KBM-7 (cell line): ENCODE results near the gene CD99L2.

Source experiments
- DNase-seq: peaks from one replicate; pipeline ENCODE4 v3.0.0-alpha.2; 2015
- in situ Hi-C: fragments of 300-500 bp; cut with MboI; formaldehyde crosslinking; loops from 2 replicates; pipeline ENCODE4 v1.14.3; 2020; ENCODE audit warnings: low sequenced_read_pairs, low pct_unique_long_range_greater_than_20kb, mixed read lengths

CD99L2 gene

GRCh38 chrX:150753357-150753756 lies 145.1 kb downstream of the CD99L2 start:
- DNase-seq: no peak
- in situ Hi-C loops: loop anchor here (25.0 kb wide), 1 partner anchor 934 kb away; the partner anchor contains the start of gene PRRG3

- in situ Hi-C loops: loop anchor here (25.0 kb wide), 1 partner anchor 935 kb away; the partner anchor contains the start of gene PRRG3
- no peak for DNase-seq
These were observed 146.3 kb downstream of the CD99L2 start for GRCh38 chrX:150752124-150752523.

- in situ Hi-C loops: no loop called here
- no peak for DNase-seq
These were observed 162.0 kb downstream of the CD99L2 start for GRCh38 chrX:150736475-150736874.

GRCh38 chrX:150731795-150732194 lies 166.7 kb downstream of the CD99L2 start:
- in situ Hi-C loops: no loop called here
- DNase-seq: peak; percentile 8

GRCh38 chrX:150730719-150731118 lies 167.7 kb downstream of the CD99L2 start:
- in situ Hi-C loops: no loop called here
- DNase-seq: no peak

GRCh38 chrX:150729956-150730355 lies 168.5 kb downstream of the CD99L2 start:
- DNase-seq: no peak
- in situ Hi-C loops: no loop called here

- no peak for DNase-seq
- in situ Hi-C loops: no loop called here
These were observed 178.8 kb downstream of the CD99L2 start for GRCh38 chrX:150719621-150720020.
